Coronary artery (tissue), 2 donors: Measurements from ENCODE around the gene FREY1.

Experiments used
- DNase-seq: peaks from one replicate; pipeline ENCODE4 v3.0.0-alpha.2; 2017; ENCODE audit warnings: low spot score
- H3K27ac ChIP-seq, 2 donors: fragments of 200-600 bp; sonication (generic); one replicate each; pipeline ENCODE4 v1.5.1; 2016 to 2019
- H3K4me3 ChIP-seq: fragments of 200-600 bp; sonication (generic); 2 replicates; pipeline ENCODE4 v1.5.1; 2016; ENCODE audit warnings: mild to moderate bottlenecking, moderate library complexity
- CTCF ChIP-seq: fragments of 200-600 bp; sonication (generic); IDR thresholded peaks from one replicate; pipeline ENCODE4 v1.5.1; 2019; ENCODE audit warnings: antibody characterized with exemption

The FREY1 gene

GRCh38 chr11:45939836-45940235 lies 32.8 kb upstream of the FREY1 start:
- Histone ChIP-seq H3K4me3 (no peak overlapping the region), H3K27ac (no peak overlapping the region)
- no peak for DNase-seq
- TF ChIP-seq CTCF: no peak

- no peak overlapping the region for H3K27ac ChIP-seq
- DNase-seq: no peak
- H3K4me3 ChIP-seq: no peak overlapping the region
- no peak for TF ChIP-seq CTCF
Measured at GRCh38 chr11:45937916-45938315, 30.8 kb upstream of the FREY1 start.

- DNase-seq: no peak
- no peak for TF ChIP-seq CTCF
- Histone ChIP-seq H3K27ac (no peak overlapping the region), H3K4me3 (no peak overlapping the region)
Measured at GRCh38 chr11:45936511-45937054, 29.5 kb upstream of the FREY1 start.

- H3K4me3 ChIP-seq: no peak overlapping the region
- H3K27ac ChIP-seq: no peak overlapping the region
- no peak for TF ChIP-seq CTCF
- DNase-seq: no peak
Measured at GRCh38 chr11:45935349-45936064, 28.4 kb upstream of the FREY1 start.

GRCh38 chr11:45934580-45935318 lies 27.7 kb upstream of the FREY1 start:
- H3K4me3 ChIP-seq: no peak overlapping the region
- no peak for TF ChIP-seq CTCF
- no peak overlapping the region for H3K27ac ChIP-seq
- DNase-seq: no peak

GRCh38 chr11:45933846-45934579 lies 26.9 kb upstream of the FREY1 start:
- no peak for TF ChIP-seq CTCF
- Histone ChIP-seq H3K27ac (no peak overlapping the region), H3K4me3 (no peak overlapping the region)
- DNase-seq: no peak
